ENCODE data around the gene ABTB2.

ABTB2 gene

GRCh38 chr11:34105079-34105956, 252.5 kb downstream of the ABTB2 start, which contains the start of gene NAT10:
TSS of gene NAT10 (plus strand) at chr11:34105629. CDS start at chr11:34108226, 2,597 bp downstream.
- peak; percentile 96 for DNase-seq (ENCODE audit: low read depth)

- DNase-seq (ENCODE audit: low read depth) = no peak
These were observed 253.1 kb downstream of the ABTB2 start for GRCh38 chr11:34104680-34105078.

Data from T follicular helper cell (primary cell).